Hepatocyte (in vitro differentiated cells): Measurements from ENCODE around the gene ZNF358. TPM values are rescaled to one million over a fixed set of nuclear protein-coding genes. Genes with fewer than 3 reads are reported as not detected.
"Not testable (repeated sequence)": the region's sequence is repeated elsewhere in the genome, so short reads cannot be mapped to it uniquely, and the experiment has no call there.

Experiments used
- DNase-seq: peaks from one replicate; pipeline ENCODE4 v3.0.0-alpha.2; 2016; ENCODE audit warnings: low spot score
- H2AFZ ChIP-seq: fragments of 200-600 bp; sonication (generic); 2 replicates; pipeline ENCODE4 v1.6.0; 2016; ENCODE audit warnings: antibody characterized with exemption, mild to moderate bottlenecking
- H3K27ac ChIP-seq: fragments of 200-600 bp; sonication (generic); 2 replicates; pipeline ENCODE4 v1.5.1; 2016; ENCODE audit warnings: mild to moderate bottlenecking
- H3K27me3 ChIP-seq: fragments of 200-600 bp; sonication (generic); 2 replicates; pipeline ENCODE4 v1.6.1; 2016
- H3K36me3 ChIP-seq: fragments of 200-600 bp; sonication (generic); replicated peaks from 2 replicates; pipeline ENCODE4 v1.5.1; 2016; ENCODE audit warnings: low read depth; ENCODE audit not compliant: insufficient read depth
- H3K4me1 ChIP-seq: fragments of 200-600 bp; sonication (generic); 2 replicates; pipeline ENCODE4 v1.5.1; 2016; ENCODE audit warnings: mild to moderate bottlenecking, moderate library complexity; ENCODE audit not compliant: insufficient read depth
- H3K4me2 ChIP-seq: fragments of 200-600 bp; sonication (generic); 2 replicates; pipeline ENCODE4 v1.6.0; 2016
- H3K4me3 ChIP-seq: fragments of 200-600 bp; sonication (generic); 2 replicates; pipeline ENCODE4 v1.5.1; 2016; ENCODE audit warnings: mild to moderate bottlenecking
- H3K79me2 ChIP-seq: fragments of 200-600 bp; sonication (generic); 2 replicates; pipeline ENCODE4 v1.6.0; 2017; ENCODE audit warnings: mild to moderate bottlenecking
- H3K9me2 ChIP-seq: fragments of 200-600 bp; sonication (generic); replicated peaks from 2 replicates; pipeline ENCODE4 v1.6.0; 2017; ENCODE audit warnings: mild to moderate bottlenecking; ENCODE audit not compliant: insufficient read depth
- H3K9me3 ChIP-seq: fragments of 200-600 bp; sonication (generic); 2 replicates; pipeline ENCODE4 v1.5.1; 2016; ENCODE audit warnings: low read depth, mild to moderate bottlenecking
- H4K20me1 ChIP-seq: fragments of 200-600 bp; sonication (generic); 2 replicates; pipeline ENCODE4 v1.6.0; 2016; ENCODE audit warnings: mild to moderate bottlenecking; ENCODE audit not compliant: insufficient read depth, poor library complexity, severe bottlenecking
- EZH2 ChIP-seq: fragments of 200-600 bp; sonication (generic); IDR thresholded peaks from 2 replicates; pipeline ENCODE4 v1.6.1; 2016; ENCODE audit warnings: antibody characterized with exemption, mild to moderate bottlenecking, borderline replicate concordance
- EZH2phosphoT487 ChIP-seq: fragments of 200-600 bp; sonication (generic); IDR thresholded peaks from one replicate; pipeline ENCODE4 v1.6.1; 2018; ENCODE audit warnings: antibody characterized with exemption, mild to moderate bottlenecking, low read depth, moderate library complexity; ENCODE audit not compliant: unreplicated experiment, severe bottlenecking
- WGBS: methylation state at CpG from one replicate; pipeline ENCODE4 v1.1.6; 2016; ENCODE audit warnings: low lambda C conversion rate; ENCODE audit errors: missing lambda C conversion rate; 5-methylcytosine and 5-hydroxymethylcytosine counted together
- polyA plus RNA-seq: library from polyadenylated mRNA; unstranded; fragments of >200 nt; fragmentation: Nextera tagmentation; extraction: Ambion mirVana; gene quantifications from 2 replicates; pipeline ENCODE4 v1.2.1, GENCODE V29; 2016
- total RNA-seq: library from RNA; depleted of rRNA; stranded (reverse); fragments of >200 nt; gene quantifications from 2 replicates; pipeline ENCODE4 v1.2.3, GENCODE V29; 2014
- TF ChIP-seq, protein P1 (sequence below): fragments of 200-600 bp; sonication (generic); IDR thresholded peaks from 2 replicates; pipeline ENCODE4 v1.5.1; 2016; ENCODE audit warnings: antibody characterized with exemption, mild to moderate bottlenecking; ENCODE audit not compliant: poor library complexity

ZNF358 gene
- total and polyA plus RNA-seq, 2 experiments from 2014 or later, result 37.8 to 39.9 TPM

DNA sequence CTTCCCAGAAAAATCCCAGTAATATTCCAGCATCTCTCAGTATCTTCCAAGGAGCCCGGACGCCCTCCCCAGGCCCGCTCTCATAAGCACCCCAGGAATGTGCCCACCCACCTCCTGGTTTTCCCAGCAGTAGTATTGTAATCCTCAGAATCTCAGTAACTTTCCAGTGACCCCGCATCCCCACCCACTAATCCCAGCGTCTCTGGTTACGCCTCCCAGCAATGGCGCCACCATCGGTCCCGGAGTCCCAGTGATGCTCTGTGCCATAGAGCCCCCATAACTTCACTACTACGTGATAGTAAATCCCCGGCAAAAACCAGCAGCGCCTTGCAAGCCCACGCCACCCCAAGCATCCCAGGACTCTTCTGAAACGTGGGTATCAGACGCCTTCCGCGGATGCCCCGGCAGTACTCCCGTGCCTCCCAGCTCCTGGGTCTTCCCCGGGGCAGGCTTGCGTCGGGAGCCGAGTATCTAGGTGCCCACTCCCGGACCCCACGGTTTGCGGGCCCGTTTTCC, 18.7 kb downstream of the ZNF358 start:
- Histone ChIP-seq H3K36me3 (no peaks in the 10 kb centered on the region), H3K27ac (peak overlapping the region; percentile 87), H3K27me3 (no peaks in the 10 kb centered on the region), H2AFZ (peak overlapping the region; percentile 60), H4K20me1 (no peaks in the 10 kb centered on the region), H3K4me1 (no peaks in the 10 kb centered on the region), H3K9me3 (no peaks in the 10 kb centered on the region), H3K4me3 (peak overlapping the region; percentile 27), H3K4me2 (peak overlapping the region; percentile 97), H3K79me2 (no peaks in the 10 kb centered on the region), H3K9me2 (no peaks in the 10 kb centered on the region)
- 0% methylated on average over 16 of the region's 27 CpGs for WGBS
- TF ChIP-seq EZH2phosphoT487 (no peak), EZH2 (no peak)
- TF ChIP-seq, protein P1, sequence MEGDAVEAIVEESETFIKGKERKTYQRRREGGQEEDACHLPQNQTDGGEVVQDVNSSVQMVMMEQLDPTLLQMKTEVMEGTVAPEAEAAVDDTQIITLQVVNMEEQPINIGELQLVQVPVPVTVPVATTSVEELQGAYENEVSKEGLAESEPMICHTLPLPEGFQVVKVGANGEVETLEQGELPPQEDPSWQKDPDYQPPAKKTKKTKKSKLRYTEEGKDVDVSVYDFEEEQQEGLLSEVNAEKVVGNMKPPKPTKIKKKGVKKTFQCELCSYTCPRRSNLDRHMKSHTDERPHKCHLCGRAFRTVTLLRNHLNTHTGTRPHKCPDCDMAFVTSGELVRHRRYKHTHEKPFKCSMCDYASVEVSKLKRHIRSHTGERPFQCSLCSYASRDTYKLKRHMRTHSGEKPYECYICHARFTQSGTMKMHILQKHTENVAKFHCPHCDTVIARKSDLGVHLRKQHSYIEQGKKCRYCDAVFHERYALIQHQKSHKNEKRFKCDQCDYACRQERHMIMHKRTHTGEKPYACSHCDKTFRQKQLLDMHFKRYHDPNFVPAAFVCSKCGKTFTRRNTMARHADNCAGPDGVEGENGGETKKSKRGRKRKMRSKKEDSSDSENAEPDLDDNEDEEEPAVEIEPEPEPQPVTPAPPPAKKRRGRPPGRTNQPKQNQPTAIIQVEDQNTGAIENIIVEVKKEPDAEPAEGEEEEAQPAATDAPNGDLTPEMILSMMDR, result peak; percentile 36
- peak; percentile 85 for DNase-seq

DNA sequence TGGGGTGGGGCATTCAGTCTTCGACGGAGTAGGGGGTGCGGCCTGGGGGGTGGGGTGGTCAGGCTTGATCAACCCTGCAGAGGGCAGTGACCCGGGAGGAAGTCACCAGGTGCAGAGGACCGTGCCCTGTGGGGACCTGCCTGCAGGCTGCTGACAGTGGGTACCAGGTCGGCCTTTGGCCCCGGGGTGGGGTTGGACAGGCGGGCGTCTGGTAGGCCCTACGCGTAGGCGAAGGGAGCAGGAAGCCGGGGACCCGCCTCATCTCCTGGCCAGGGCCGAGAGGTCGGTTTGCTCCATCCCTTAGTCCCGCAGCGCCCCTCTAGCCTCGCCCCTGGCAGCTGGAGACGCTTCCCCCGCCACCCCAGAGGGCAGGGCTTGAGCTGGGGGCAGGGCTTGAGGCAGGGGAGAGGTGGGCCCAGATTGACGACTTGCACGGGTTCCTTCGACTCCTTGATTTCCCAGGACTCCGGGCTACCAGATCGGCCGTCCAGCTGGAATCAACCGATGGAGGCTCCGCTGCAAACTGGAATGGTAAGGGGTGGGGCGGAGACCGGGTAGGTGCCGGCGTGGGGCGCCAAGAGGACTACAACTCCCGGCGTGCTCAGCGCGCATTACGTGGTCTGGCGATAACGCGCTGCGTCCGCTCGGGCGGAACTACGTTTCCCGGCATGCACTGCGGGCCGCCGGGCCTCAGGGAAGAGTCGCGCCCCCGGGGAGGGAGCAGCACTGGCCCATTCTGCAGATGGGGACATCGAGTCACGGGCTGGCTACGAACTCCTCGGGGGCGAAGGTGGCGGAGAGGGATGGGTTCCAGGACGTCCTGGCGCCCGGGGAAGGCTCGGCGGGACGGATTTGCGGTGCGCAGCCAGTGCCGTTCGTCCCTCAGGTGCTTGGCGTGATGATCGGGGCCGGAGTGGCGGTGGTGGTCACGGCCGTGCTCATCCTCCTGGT, 19.4 kb downstream of the ZNF358 start, which contains the start of gene PNPLA6:
Gene PNPLA6 (plus strand): TSS at position 671 of the 951 bp plus-strand sequence. CDS start 72 bp downstream, at position 743.
- Histone ChIP-seq H4K20me1 (no peaks in the 10 kb centered on the region), H2AFZ (peak within 1 kb of the TSS; percentile 74), H3K4me2 (peak within 1 kb of the TSS; percentile 97), H3K79me2 (no peaks in the 10 kb centered on the region), H3K36me3 (no peaks in the 10 kb centered on the region), H3K4me1 (no peaks in the 10 kb centered on the region), H3K9me2 (no peaks in the 10 kb centered on the region), H3K27ac (peak within 1 kb of the TSS; percentile 87), H3K4me3 (peak within 1 kb of the TSS; percentile 27), H3K9me3 (no peaks in the 10 kb centered on the region), H3K27me3 (no peaks in the 10 kb centered on the region)
- TF ChIP-seq, protein P1, result no peak
- TF ChIP-seq EZH2 (no peak), EZH2phosphoT487 (no peak)
- DNase-seq, result peak; percentile 97
- under 1% methylated on average over 53 of the region's 76 CpGs for WGBS

DNA sequence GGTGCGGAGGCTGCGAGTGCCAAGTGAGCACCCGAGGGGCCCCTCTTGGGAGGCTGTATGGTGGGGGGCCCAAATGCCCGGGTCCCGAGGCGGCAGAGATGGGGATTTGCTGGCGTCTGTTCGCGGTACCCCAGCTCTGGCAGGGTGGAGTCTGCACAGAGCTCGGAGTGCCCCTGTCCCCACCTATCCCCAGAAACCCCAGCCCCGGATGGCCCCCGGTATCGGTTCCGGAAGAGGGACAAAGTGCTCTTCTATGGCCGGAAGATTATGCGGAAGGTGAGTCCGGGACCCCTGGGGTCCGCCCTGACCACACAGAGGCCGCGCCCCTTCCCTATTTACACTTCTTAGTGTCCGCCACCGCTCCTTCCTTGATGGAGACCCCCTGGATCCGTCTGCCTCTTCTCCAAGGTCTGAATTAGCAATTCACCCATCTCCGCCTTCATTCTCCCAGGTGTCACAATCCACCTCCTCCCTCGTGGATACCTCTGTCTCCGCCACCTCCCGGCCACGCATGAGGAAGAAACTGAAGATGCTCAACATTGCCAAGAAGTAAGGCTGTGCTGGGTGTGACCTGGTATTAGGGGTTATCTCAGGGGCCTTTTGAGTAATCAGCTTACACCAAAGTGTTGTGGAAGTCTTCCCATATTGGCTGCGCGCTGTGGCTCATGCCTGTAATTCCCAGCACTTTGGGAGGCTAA, 20.2 kb downstream of the ZNF358 start:
- H3K79me2 ChIP-seq, result no peaks in the 10 kb centered on the region
- peak overlapping the region; percentile 27 for H3K4me3 ChIP-seq
- H3K9me3 ChIP-seq, result no peaks in the 10 kb centered on the region
- no peak for DNase-seq
- TF ChIP-seq EZH2, result no peak
- TF ChIP-seq EZH2phosphoT487, result no peak
- TF ChIP-seq, protein P1, result no peak
- H3K27me3 ChIP-seq, result no peaks in the 10 kb centered on the region
- H3K4me2 ChIP-seq, result peak overlapping the region; percentile 97
- H3K4me1 ChIP-seq, result no peaks in the 10 kb centered on the region
- H4K20me1 ChIP-seq, result no peaks in the 10 kb centered on the region
- WGBS, result 49% methylated on average over 18 of the region's 30 CpGs
- H3K27ac ChIP-seq, result no peak overlapping the region
- H3K9me2 ChIP-seq, result no peaks in the 10 kb centered on the region
- H2AFZ ChIP-seq, result peak overlapping the region; percentile 74
- no peaks in the 10 kb centered on the region for H3K36me3 ChIP-seq

DNA sequence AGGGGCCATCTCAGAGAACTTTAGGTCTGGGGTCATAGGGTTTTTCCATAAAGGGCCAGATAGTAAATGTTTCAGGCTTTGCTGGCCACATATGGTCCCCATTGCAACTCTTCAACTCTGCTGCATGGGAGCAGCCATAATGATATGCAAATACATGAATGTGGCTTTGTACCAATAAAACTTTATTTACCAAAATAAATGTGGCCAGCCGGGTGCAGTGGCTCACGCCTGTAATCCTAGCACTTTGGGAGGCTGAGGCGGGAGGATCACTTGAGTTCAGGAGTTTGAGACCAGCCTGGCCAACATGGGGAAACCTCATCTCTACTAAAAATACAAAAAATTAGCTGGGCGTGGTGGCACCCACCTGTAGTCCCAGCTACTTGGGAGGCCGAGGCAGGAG, 23.1 kb downstream of the ZNF358 start:
- not testable (repeated sequence) for H3K9me3 ChIP-seq, H3K9me2 ChIP-seq, H3K36me3 ChIP-seq, DNase-seq, H3K4me2 ChIP-seq, H3K4me1 ChIP-seq, H3K4me3 ChIP-seq, H3K27me3 ChIP-seq, H3K79me2 ChIP-seq, H4K20me1 ChIP-seq, H2AFZ ChIP-seq, H3K27ac ChIP-seq
- WGBS, result 99% methylated on average over 5 of the region's 5 CpGs
